ENCODE data around the gene FAM53B.

Gene FAM53B

DNA sequence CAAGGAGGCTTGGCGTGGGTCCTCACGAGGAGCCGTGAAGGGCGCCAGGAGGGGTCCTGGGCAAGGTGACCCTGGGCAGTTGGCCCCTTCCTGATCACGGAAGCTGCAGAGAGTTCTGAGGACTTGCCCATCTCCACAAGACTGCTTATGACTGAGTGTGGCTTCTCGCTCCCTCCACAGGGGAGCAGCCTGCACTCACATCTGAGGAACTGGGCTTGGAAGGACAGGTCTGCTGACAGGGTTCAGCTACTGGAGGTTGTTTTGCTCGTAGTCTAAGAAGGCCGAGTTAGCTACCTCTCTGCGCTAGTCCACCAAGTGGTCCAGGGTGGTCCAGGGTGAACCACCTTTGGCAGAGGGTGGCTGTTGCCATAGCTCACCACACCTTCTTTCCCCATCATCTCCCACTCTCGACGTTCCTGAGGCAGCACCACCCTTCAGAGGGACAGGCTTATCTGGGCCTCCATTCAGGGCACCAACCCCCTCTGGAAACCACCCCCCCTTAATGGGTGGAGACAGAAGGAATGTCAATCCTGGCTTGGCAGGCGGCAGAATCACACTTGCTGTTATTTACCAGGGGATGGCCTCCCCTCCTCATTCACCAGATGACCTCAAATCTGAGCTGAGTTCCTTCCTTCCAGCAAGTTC is 38.2 kb downstream of the FAM53B start:
- ChIA-PET POLR2A (no interaction called here), CTCF (interaction anchor here (0.7 kb wide), 1 partner anchor 97 kb away, joined by 3 read pairs; no protein-coding TSS in a partner anchor)
- Histone ChIP-seq H3K27ac (ENCODE audit: extremely low read depth, low read depth, low read length) (no peak overlapping the region), H3K4me1 (ENCODE audit: control insufficient read depth, insufficient read depth, low read length) (peaks cover 3% of the 10 kb centered on the region; the same call in 1 of the 2 replicates), H3K36me3 (ENCODE audit: control insufficient read depth in 2 of 2, insufficient read depth in 1 of 2, low read length in 2 of 2) (peaks cover 0 to 49% of the 10 kb centered on the region in 2 experiments; a peak in 1 of 3 replicates), H3K4me3 (ENCODE audit: low read depth, low read length) (no peak overlapping the region), H3K9me3 (ENCODE audit: control insufficient read depth, insufficient read depth, low read depth, low read length) (no peaks in the 10 kb centered on the region)
- TF ChIP-seq YY1 (tag by site-specific recombination; IDR thresholded peaks at IDR 0.05): no peak
- TF ChIP-seq ZNF558 (tag by site-specific recombination; IDR thresholded peaks at IDR 0.05): no peak
- TF ChIP-seq ZNF37A (tag by site-specific recombination; IDR thresholded peaks at IDR 0.05): no peak
- TF ChIP-seq, protein P1, sequence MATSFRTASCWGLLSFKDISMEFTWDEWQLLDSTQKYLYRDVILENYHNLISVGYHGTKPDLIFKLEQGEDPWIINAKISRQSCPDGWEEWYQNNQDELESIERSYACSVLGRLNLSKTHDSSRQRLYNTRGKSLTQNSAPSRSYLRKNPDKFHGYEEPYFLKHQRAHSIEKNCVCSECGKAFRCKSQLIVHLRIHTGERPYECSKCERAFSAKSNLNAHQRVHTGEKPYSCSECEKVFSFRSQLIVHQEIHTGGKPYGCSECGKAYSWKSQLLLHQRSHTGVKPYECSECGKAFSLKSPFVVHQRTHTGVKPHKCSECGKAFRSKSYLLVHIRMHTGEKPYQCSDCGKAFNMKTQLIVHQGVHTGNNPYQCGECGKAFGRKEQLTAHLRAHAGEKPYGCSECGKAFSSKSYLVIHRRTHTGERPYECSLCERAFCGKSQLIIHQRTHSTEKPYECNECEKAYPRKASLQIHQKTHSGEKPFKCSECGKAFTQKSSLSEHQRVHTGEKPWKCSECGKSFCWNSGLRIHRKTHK (tag by site-specific recombination; IDR thresholded peaks at IDR 0.05): no peak
- no peak for TF ChIP-seq GLI4 (tag by site-specific recombination; IDR thresholded peaks at IDR 0.05)
- TF ChIP-seq HOXA7 (CRISPR knock-in tag; IDR thresholded peaks at IDR 0.05; ENCODE audit: borderline replicate concordance): no peak
- TF ChIP-seq, protein P2, sequence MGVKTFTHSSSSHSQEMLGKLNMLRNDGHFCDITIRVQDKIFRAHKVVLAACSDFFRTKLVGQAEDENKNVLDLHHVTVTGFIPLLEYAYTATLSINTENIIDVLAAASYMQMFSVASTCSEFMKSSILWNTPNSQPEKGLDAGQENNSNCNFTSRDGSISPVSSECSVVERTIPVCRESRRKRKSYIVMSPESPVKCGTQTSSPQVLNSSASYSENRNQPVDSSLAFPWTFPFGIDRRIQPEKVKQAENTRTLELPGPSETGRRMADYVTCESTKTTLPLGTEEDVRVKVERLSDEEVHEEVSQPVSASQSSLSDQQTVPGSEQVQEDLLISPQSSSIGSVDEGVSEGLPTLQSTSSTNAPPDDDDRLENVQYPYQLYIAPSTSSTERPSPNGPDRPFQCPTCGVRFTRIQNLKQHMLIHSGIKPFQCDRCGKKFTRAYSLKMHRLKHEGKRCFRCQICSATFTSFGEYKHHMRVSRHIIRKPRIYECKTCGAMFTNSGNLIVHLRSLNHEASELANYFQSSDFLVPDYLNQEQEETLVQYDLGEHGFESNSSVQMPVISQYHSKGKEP (tag by site-specific recombination; IDR thresholded peaks at IDR 0.05): no peak
- no peak for TF ChIP-seq WT1 (tag by site-specific recombination; IDR thresholded peaks at IDR 0.05)
- no peak for TF ChIP-seq ZNF426 (tag by site-specific recombination; IDR thresholded peaks at IDR 0.05)
- no peak for TF ChIP-seq ZEB2 (tag by site-specific recombination; IDR thresholded peaks at IDR 0.05)
- TF ChIP-seq ZNF600 (tag by site-specific recombination; IDR thresholded peaks at IDR 0.05): no peak
- TF ChIP-seq REPIN1 (tag by site-specific recombination; IDR thresholded peaks at IDR 0.05; ENCODE audit: low read depth): no peak
- TF ChIP-seq ZNF404 (tag by site-specific recombination; IDR thresholded peaks at IDR 0.05): no peak
- TF ChIP-seq, protein P3, sequence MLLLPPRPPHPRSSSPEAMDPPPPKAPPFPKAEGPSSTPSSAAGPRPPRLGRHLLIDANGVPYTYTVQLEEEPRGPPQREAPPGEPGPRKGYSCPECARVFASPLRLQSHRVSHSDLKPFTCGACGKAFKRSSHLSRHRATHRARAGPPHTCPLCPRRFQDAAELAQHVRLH (tag by site-specific recombination; IDR thresholded peaks at IDR 0.05): no peak
- TF ChIP-seq ZNF202 (tag by site-specific recombination; IDR thresholded peaks at IDR 0.05; ENCODE audit: borderline replicate concordance): no peak
- TF ChIP-seq, protein P4, sequence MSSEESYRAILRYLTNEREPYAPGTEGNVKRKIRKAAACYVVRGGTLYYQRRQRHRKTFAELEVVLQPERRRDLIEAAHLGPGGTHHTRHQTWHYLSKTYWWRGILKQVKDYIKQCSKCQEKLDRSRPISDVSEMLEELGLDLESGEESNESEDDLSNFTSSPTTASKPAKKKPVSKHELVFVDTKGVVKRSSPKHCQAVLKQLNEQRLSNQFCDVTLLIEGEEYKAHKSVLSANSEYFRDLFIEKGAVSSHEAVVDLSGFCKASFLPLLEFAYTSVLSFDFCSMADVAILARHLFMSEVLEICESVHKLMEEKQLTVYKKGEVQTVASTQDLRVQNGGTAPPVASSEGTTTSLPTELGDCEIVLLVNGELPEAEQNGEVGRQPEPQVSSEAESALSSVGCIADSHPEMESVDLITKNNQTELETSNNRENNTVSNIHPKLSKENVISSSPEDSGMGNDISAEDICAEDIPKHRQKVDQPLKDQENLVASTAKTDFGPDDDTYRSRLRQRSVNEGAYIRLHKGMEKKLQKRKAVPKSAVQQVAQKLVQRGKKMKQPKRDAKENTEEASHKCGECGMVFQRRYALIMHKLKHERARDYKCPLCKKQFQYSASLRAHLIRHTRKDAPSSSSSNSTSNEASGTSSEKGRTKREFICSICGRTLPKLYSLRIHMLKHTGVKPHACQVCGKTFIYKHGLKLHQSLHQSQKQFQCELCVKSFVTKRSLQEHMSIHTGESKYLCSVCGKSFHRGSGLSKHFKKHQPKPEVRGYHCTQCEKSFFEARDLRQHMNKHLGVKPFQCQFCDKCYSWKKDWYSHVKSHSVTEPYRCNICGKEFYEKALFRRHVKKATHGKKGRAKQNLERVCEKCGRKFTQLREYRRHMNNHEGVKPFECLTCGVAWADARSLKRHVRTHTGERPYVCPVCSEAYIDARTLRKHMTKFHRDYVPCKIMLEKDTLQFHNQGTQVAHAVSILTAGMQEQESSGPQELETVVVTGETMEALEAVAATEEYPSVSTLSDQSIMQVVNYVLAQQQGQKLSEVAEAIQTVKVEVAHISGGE (tag by site-specific recombination; conservative IDR thresholded peaks at IDR 0.05; ENCODE audit: low read depth): no peak

DNA sequence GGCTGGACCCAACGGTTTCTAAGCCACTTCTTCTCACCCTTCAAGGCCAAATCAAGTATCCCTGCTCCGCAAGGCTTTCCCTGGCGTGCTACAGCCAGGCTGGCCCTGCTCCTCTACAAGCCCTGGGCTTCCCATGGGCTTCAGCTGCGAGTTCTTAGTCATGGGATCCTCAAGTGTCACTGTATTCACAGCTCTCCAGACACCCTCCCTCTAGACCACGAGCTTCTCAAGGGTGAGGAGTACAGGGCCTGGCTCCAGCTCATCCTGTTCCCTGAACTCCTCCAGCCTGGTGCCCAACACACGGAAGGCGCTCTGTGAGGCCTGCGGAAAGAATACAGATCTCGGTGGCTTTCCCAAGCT is 38.8 kb downstream of the FAM53B start:
- Histone ChIP-seq H3K4me1 (ENCODE audit: control insufficient read depth, insufficient read depth, low read length) (peaks cover 3% of the 10 kb centered on the region; the same call in 1 of the 2 replicates), H3K27ac (ENCODE audit: extremely low read depth, low read depth, low read length) (no peak overlapping the region), H3K36me3 (ENCODE audit: control insufficient read depth in 2 of 2, insufficient read depth in 1 of 2, low read length in 2 of 2) (peaks cover 0 to 55% of the 10 kb centered on the region in 2 experiments; a peak in 1 of 3 replicates), H3K9me3 (ENCODE audit: control insufficient read depth, insufficient read depth, low read depth, low read length) (no peaks in the 10 kb centered on the region), H3K4me3 (ENCODE audit: low read depth, low read length) (no peak overlapping the region)
- POLR2A ChIA-PET: no interaction called here
- TF ChIP-seq ZFP69B (tag by site-specific recombination; IDR thresholded peaks at IDR 0.05): no peak
- CTCF ChIA-PET: interaction anchor here (0.6 kb wide), 1 partner anchor 122 kb away, joined by 3 read pairs; no protein-coding TSS in a partner anchor
